Endothelial cell of umbilical vein (primary cell): ENCODE data around the gene KCTD10. TPM values are rescaled to one million over a fixed set of nuclear protein-coding genes. Genes with fewer than 3 reads are reported as not detected.

Source experiments
- BruUV-seq: library from RNA; stranded (reverse); fragments of 400-500 nt; replicated peaks from 2 replicates; lab custom pipeline; 2021; lab: Mats Ljungman, UMichigan
- CTCF ChIA-PET: fragments of 300-600, 350-600 bp; sonication (Branson Sonifier 250); formaldehyde crosslinking; loops from one replicate; lab custom pipeline; 2021; ENCODE audit warnings: antibody characterized with exemption, inconsistent platforms; lab: Charles Lee
- POLR2A ChIA-PET: fragments of 300-600, 350-600 bp; sonication (Branson Sonifier 250); formaldehyde crosslinking; loops from one replicate; lab custom pipeline; 2021; ENCODE audit warnings: antibody characterized with exemption, inconsistent platforms; lab: Charles Lee
- DNase-seq: peaks from one replicate; pipeline ENCODE4 v3.0.0-alpha.2; 2011; ENCODE audit warnings: low read depth, low spot score
- FAIRE-seq: peaks from 2 replicates; lab custom pipeline; 2011; peaks lifted over from hg19 to GRCh38; lab: Jason Lieb, UNC
- H2AFZ ChIP-seq: 2 replicates; pipeline ENCODE4 v1.6.0; 2012; ENCODE audit warnings: low read depth, low read length, control low read depth, inconsistent platforms
- H3K27ac ChIP-seq: 2 replicates; pipeline ENCODE4 v1.5.1; 2011; ENCODE audit warnings: low read depth, mild to moderate bottlenecking, control low read depth, low read length, moderate library complexity; ENCODE audit not compliant: insufficient read depth
- H3K27me3 ChIP-seq, 2 experiments: 2 replicates each; pipeline versions ENCODE4 v1.6.0 to v1.6.1; 2011; ENCODE audit warnings: low read length in 2 of 2, mixed read lengths in 1 of 2; ENCODE audit not compliant: control insufficient read depth in 2 of 2, insufficient read depth in 2 of 2
- H3K36me3 ChIP-seq, 2 experiments: 2 replicates in 1 of 2; 3 replicates in 1 of 2; pipeline ENCODE4 v1.5.1; 2011; ENCODE audit warnings: low read length in 2 of 2, mild to moderate bottlenecking in 1 of 2, moderate library complexity in 1 of 2; ENCODE audit not compliant: control insufficient read depth in 2 of 2, insufficient read depth in 2 of 2; ENCODE audit errors: extremely low read depth in 1 of 2
- H3K4me1 ChIP-seq: 3 replicates; pipeline ENCODE4 v1.5.1; 2011; ENCODE audit warnings: mild to moderate bottlenecking, low read length; ENCODE audit not compliant: control insufficient read depth, insufficient read depth; ENCODE audit errors: extremely low read depth
- H3K4me2 ChIP-seq: 2 replicates; pipeline ENCODE4 v1.6.1; 2011; ENCODE audit warnings: low read length, control low read depth, mixed read lengths; ENCODE audit not compliant: insufficient read depth
- H3K4me3 ChIP-seq, 3 experiments: fragments of 200-600 bp in 1 of 3; sonication (generic), shearing (Covaris generic) in 1 of 3; replicated peaks in 1 of 3; 2 replicates each; pipeline ENCODE4 v1.5.1; 2011 to 2016; ENCODE audit warnings: control low read depth in 3 of 3, low read length in 3 of 3, mild to moderate bottlenecking in 2 of 3, inconsistent platforms in 1 of 3, low read depth in 1 of 3, moderate library complexity in 1 of 3; ENCODE audit not compliant: insufficient read depth in 1 of 3
- H3K79me2 ChIP-seq: 2 replicates; pipeline ENCODE4 v1.6.0; 2012; ENCODE audit warnings: low read length, inconsistent platforms; ENCODE audit not compliant: control insufficient read depth, insufficient read depth
- H3K9ac ChIP-seq: replicated peaks from 2 replicates; pipeline ENCODE3; 2011; ENCODE audit warnings: low read length, control low read depth; ENCODE audit not compliant: insufficient read depth; ENCODE audit errors: extremely low read depth
- H3K9me1 ChIP-seq: replicated peaks from 3 replicates; pipeline ENCODE4 v1.6.0; 2011; ENCODE audit warnings: mild to moderate bottlenecking, low read length; ENCODE audit not compliant: control insufficient read depth, insufficient read depth; ENCODE audit errors: extremely low read depth
- H3K9me3 ChIP-seq: replicated peaks from 2 replicates; pipeline ENCODE4 v1.5.1; 2012; ENCODE audit warnings: low read length, inconsistent platforms; ENCODE audit not compliant: control insufficient read depth, insufficient read depth
- H4K20me1 ChIP-seq: replicated peaks from 2 replicates; pipeline ENCODE3; 2011; ENCODE audit warnings: mild to moderate bottlenecking, low read length; ENCODE audit not compliant: control insufficient read depth, insufficient read depth; ENCODE audit errors: extremely low read depth
- EZH2 ChIP-seq: IDR thresholded peaks from 2 replicates; pipeline ENCODE4 v1.6.1; 2012; ENCODE audit warnings: borderline replicate concordance, low read depth, mild to moderate bottlenecking, moderate library complexity, low read length, inconsistent platforms; ENCODE audit not compliant: severe bottlenecking
- FOS ChIP-seq: IDR thresholded peaks from 2 replicates; pipeline ENCODE4 v1.6.1; 2011; ENCODE audit warnings: mild to moderate bottlenecking, low read length, moderate library complexity, borderline replicate concordance; ENCODE audit not compliant: insufficient read depth
- GATA2 ChIP-seq: IDR thresholded peaks from 2 replicates; pipeline ENCODE4 v1.7.0; 2011; ENCODE audit warnings: low read depth, mild to moderate bottlenecking, moderate library complexity, mixed read lengths, low read length; ENCODE audit not compliant: insufficient read length, insufficient read depth
- JUN ChIP-seq: IDR thresholded peaks from 2 replicates; pipeline ENCODE4 v1.6.1; 2011; ENCODE audit warnings: borderline replicate concordance, low read depth; ENCODE audit not compliant: insufficient read length, insufficient read depth
- MYC ChIP-seq: IDR thresholded peaks from one replicate; pipeline ENCODE4 v1.6.1; 2011; ENCODE audit warnings: mild to moderate bottlenecking, low read depth, low read length
- POLR2A ChIP-seq: IDR thresholded peaks from 2 replicates; pipeline ENCODE4 v1.6.1; 2012; ENCODE audit warnings: low read depth, mild to moderate bottlenecking, control low read depth, low read length
- POLR2AphosphoS5 ChIP-seq: IDR thresholded peaks from 2 replicates; pipeline ENCODE4 v1.6.1; 2012; ENCODE audit warnings: low read depth, mild to moderate bottlenecking, control low read depth, low read length, moderate library complexity; ENCODE audit not compliant: insufficient read depth
- dilution Hi-C: fragments of 300-500 bp; cut with MboI; formaldehyde crosslinking; loops from one replicate; pipeline ENCODE4 v1.15.0; 2019; ENCODE audit warnings: low sequenced_read_pairs; ENCODE audit not compliant: extremely low pct_ligation_motif_present
- intact Hi-C: fragments of 100-400 bp; cut with micrococcal nuclease; formaldehyde crosslinking; loops from one replicate; pipeline ENCODE4 v1.10.0; 2022
- polyA plus RNA-seq, 4 experiments: library from polyadenylated mRNA; depleted of rRNA in 3 of 4; stranded (reverse) in 3 of 4; unstranded in 1 of 4; fragments of >200 nt; gene quantifications; 2 replicates each; pipeline versions ENCODE4 v1.2.1 to v1.2.3, GENCODE V29; 2011 to 2012; ENCODE audit warnings: missing spikeins in 1 of 4
- total RNA-seq: library from RNA; stranded (reverse); gene quantifications from 2 replicates; pipeline ENCODE4 v1.2.3, GENCODE V29; 2021
- TF ChIP-seq, protein P1 (sequence below), 2 donors: IDR thresholded peaks; 1 replicate in 1 of 2; 2 replicates in 1 of 2; pipeline ENCODE4 v1.5.1; 2011; ENCODE audit warnings: low read length in 2 of 2, mild to moderate bottlenecking in 2 of 2, moderate library complexity in 2 of 2, control low read depth in 1 of 2, inconsistent platforms in 1 of 2, low read depth in 1 of 2; ENCODE audit not compliant: insufficient read depth in 1 of 2; ENCODE audit errors: extremely low read depth in 1 of 2
- TF ChIP-seq, protein P2 (sequence below): IDR thresholded peaks from 2 replicates; pipeline ENCODE4 v1.6.1; 2011; ENCODE audit not compliant: insufficient read depth, insufficient read length

Gene KCTD10
- total and polyA plus RNA-seq, 2 donors (not counting 3 experiments of a cell fraction or from before 2014, with no cell fraction given) = 101 to 112 TPM

DNA sequence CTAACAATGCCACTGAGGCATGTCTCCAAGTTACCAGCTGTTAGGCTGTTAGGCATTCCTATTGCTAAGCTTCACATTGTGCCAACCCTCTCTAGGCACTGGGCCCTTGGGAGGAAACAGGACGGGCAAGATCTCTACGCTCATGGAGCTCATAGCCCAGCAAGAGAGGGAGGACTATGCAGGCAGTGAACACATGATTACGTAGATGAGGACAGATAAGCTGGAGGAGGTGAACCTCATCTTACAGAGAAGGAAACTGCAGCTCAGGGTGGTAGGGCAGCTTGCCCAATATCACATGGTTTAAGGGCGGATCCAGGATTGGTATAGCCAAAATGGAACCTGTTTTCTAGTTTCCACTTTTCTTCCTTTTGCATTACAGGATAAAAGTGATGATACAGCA, 8.1 kb upstream of the KCTD10 start:
- Histone ChIP-seq H3K27me3 (no peaks in the 10 kb centered on the region), H3K79me2 (no peaks in the 10 kb centered on the region), H3K27ac (no peak overlapping the region), H3K4me1 (no peaks in the 10 kb centered on the region), H3K9me1 (no peaks in the 10 kb centered on the region), H3K4me2 (no peak overlapping the region), H4K20me1 (no peaks in the 10 kb centered on the region), H2AFZ (no peak overlapping the region), H3K9ac (no peak overlapping the region), H3K9me3 (no peaks in the 10 kb centered on the region), H3K36me3 (peaks cover 17 to 45% of the 10 kb centered on the region in 2 experiments), H3K4me3 (no peak overlapping the region)
- intact Hi-C loops = no loop called here
- CTCF ChIA-PET = interaction anchor here (1.1 to 3.8 kb wide), 5 partner anchors 9 to 91 kb away, joined by 3 to 17 read pairs (median 5); no protein-coding TSS in a partner anchor
- no peak for TF ChIP-seq POLR2A
- no peak for TF ChIP-seq POLR2AphosphoS5
- TF ChIP-seq, protein P1, sequence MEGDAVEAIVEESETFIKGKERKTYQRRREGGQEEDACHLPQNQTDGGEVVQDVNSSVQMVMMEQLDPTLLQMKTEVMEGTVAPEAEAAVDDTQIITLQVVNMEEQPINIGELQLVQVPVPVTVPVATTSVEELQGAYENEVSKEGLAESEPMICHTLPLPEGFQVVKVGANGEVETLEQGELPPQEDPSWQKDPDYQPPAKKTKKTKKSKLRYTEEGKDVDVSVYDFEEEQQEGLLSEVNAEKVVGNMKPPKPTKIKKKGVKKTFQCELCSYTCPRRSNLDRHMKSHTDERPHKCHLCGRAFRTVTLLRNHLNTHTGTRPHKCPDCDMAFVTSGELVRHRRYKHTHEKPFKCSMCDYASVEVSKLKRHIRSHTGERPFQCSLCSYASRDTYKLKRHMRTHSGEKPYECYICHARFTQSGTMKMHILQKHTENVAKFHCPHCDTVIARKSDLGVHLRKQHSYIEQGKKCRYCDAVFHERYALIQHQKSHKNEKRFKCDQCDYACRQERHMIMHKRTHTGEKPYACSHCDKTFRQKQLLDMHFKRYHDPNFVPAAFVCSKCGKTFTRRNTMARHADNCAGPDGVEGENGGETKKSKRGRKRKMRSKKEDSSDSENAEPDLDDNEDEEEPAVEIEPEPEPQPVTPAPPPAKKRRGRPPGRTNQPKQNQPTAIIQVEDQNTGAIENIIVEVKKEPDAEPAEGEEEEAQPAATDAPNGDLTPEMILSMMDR (IDR thresholded peaks at IDR 0.05; ENCODE audit: extremely low read depth in 1 of 2, insufficient read depth in 1 of 2, low read depth in 1 of 2, low read length in 2 of 2) = no peak
- no peak for TF ChIP-seq MYC
- TF ChIP-seq JUN = no peak
- TF ChIP-seq EZH2 = no peak
- TF ChIP-seq FOS = no peak
- TF ChIP-seq, protein P2, sequence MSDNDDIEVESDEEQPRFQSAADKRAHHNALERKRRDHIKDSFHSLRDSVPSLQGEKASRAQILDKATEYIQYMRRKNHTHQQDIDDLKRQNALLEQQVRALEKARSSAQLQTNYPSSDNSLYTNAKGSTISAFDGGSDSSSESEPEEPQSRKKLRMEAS = no peak
- no peak for TF ChIP-seq GATA2
- BruUV-seq = no TSS peak
- FAIRE-seq (no peak), DNase-seq (no peak)
- dilution Hi-C loops = no loop called here
- POLR2A ChIA-PET = no interaction called here
